Choroid plexus epithelial cell (primary cell): ENCODE measurements around the gene PTPRZ1.

Experiments
- DNase-seq: peaks from one replicate; pipeline ENCODE4 v3.0.0-alpha.2; 2010; ENCODE audit warnings: low read depth
- H3K4me3 ChIP-seq: 2 replicates; pipeline ENCODE4 v1.5.1; 2011; ENCODE audit warnings: low read depth, mild to moderate bottlenecking, control low read depth, low read length, moderate library complexity
- CTCF ChIP-seq: conservative IDR thresholded peaks from 2 replicates; pipeline ENCODE4 v1.5.1; 2011; ENCODE audit warnings: low read depth, mild to moderate bottlenecking, control low read depth, inconsistent platforms, low read length, moderate library complexity

The PTPRZ1 gene

GRCh38 chr7:122063146-122063545 lies 190.2 kb downstream of the PTPRZ1 start:
- no peak for DNase-seq
- H3K4me3 ChIP-seq, result no peak overlapping the region
- TF ChIP-seq CTCF, result no peak

- DNase-seq, result no peak
- no peak overlapping the region for H3K4me3 ChIP-seq
- TF ChIP-seq CTCF, result no peak
Observed at GRCh38 chr7:122064971-122065370, 192.0 kb downstream of the PTPRZ1 start.

GRCh38 chr7:122067077-122067476 lies 194.1 kb downstream of the PTPRZ1 start:
- no peak overlapping the region for H3K4me3 ChIP-seq
- no peak for DNase-seq
- TF ChIP-seq CTCF, result no peak

GRCh38 chr7:122068046-122068445 lies 195.1 kb downstream of the PTPRZ1 start:
- TF ChIP-seq CTCF, result no peak
- no peak overlapping the region for H3K4me3 ChIP-seq
- no peak for DNase-seq

GRCh38 chr7:122068999-122069398 lies 196.0 kb downstream of the PTPRZ1 start:
- H3K4me3 ChIP-seq, result no peak overlapping the region
- peak; percentile 7 for DNase-seq
- no peak for TF ChIP-seq CTCF

GRCh38 chr7:122070062-122070461 lies 197.1 kb downstream of the PTPRZ1 start:
- no peak for DNase-seq
- TF ChIP-seq CTCF, result no peak
- no peak overlapping the region for H3K4me3 ChIP-seq

GRCh38 chr7:122070834-122071233 lies 197.9 kb downstream of the PTPRZ1 start:
- no peak for TF ChIP-seq CTCF
- DNase-seq, result no peak
- H3K4me3 ChIP-seq, result no peak overlapping the region
